Stimulated activated CD8-positive, alpha-beta memory T cell treated with anti-CD3 and anti-CD28 coated beads, Interleukin-2, amount 100 ng/mL, for 48 hours (primary cell): ENCODE measurements around the gene DYDC1.
"Not testable (repeated sequence)": the region's sequence is repeated elsewhere in the genome, so short reads cannot be mapped to it uniquely, and the experiment has no call there.

ENCODE experiments used
- DNase-seq, 2 donors: peaks; one replicate each; pipeline ENCODE4 v3.0.0-alpha.2; 2020; ENCODE audit warnings: low read depth in 2 of 2

Gene DYDC1

GRCh38 chr10:80344276-80344675, 12.3 kb downstream of the DYDC1 start:
- no peak for DNase-seq

DNA sequence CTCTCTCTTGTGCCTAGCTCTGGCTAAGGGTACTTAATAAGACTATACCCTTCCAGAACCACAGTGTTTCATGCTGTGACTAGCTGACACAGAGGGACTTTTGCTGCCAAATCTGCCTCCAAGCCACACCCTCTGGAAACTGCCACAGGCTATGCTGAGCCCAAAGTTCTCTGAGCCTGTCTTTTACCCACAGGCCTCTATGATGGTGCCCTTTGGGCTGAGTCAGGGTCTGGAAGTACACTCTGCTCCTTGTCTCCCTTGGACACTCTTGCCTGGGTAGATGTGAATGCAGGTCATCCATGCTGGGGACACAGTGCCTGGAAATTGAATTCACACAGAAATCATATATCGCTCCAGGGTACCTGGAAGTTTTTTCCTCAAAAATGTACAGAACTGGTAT, 22.6 kb downstream of the DYDC1 start:
- DNase-seq = no peak

- DNase-seq = no peak
These were observed 31.6 kb downstream of the DYDC1 start for GRCh38 chr10:80324891-80325364.

DNA sequence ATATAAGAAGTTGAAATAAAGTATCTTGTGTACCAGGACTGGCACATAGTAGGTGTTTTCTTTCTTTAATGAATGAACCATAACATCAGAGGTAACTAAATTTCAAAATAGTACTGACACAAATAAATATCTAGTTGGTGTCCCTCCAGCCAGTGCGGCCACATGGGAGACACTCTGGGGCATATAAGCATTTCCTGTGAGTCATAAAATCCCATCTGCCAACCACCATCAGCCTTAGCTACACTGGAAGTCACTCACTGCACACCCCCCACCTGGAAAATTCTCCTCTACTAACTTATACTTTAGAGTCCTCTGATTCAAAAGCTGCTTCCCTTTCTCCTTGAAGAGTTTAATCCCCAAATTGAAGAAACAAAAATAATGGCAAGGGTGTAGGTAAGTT, 32.5 kb downstream of the DYDC1 start:
- no peak for DNase-seq

- DNase-seq = no peak
These were observed 33.2 kb downstream of the DYDC1 start for GRCh38 chr10:80323311-80323710.

- no peak for DNase-seq
These were observed 33.8 kb downstream of the DYDC1 start for GRCh38 chr10:80322711-80323110.

GRCh38 chr10:80322158-80322557, 34.4 kb downstream of the DYDC1 start:
- no peak for DNase-seq

DNA sequence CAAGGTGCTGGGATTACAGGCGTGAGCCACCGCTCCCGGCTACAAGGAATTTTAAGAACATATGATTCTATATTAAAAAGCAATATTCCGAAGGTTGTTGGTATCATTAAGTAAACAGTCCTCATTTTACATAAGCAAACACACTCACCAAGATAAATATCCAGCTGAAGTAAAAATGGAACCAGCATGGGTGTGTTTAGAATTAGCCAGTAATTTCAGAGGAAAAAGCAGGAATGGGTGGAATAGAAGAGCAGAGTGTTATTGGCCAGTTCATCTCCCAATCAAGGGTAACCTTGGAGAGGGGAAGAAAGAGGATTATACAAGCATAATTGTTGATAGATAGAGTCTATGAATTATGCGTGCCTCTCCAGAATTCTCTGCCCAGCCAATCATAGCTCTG, 35.4 kb downstream of the DYDC1 start:
- DNase-seq = no peak

DNA sequence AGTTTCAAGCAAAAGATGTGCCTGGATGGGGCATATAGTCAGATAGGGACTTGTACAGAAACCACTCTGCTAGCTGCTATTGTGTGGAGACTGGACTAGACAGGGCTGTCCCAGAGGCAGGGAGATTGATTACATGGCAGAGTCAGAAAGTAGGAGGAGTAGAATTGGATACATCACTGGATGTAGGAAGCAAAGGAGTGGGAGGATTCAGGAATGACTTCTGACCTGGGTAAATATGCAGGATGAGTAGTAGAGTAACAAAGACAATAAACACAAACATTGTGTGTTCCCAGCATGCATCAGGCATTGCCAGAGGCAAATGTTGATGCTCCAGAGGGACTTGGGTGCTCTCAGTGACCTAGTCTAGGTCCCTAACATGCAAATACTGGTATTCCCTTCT, 36.2 kb downstream of the DYDC1 start:
- DNase-seq = no peak

- no peak for DNase-seq
These were observed 36.7 kb downstream of the DYDC1 start for GRCh38 chr10:80319725-80320290.

- no peak for DNase-seq
These were observed 37.2 kb downstream of the DYDC1 start for GRCh38 chr10:80319318-80319717.

DNA sequence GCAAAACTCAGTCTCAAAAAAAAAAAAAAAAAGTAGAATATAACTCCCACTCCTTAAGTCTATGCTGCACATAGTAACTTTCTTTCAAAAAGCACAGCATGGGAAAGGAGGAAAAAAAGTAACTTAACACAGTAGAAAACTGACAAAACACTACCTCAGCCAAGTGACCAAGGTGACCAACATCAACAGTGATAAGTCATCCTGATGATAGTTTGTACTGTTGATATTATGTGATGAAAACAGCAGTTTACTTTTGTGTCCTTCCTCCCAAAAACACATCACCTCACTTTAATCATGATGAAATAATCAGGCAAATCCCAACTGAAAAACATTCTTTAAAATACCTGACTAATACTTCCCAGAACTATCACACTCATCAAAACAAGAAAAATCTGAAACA, 37.8 kb downstream of the DYDC1 start:
- no peak for DNase-seq

- DNase-seq = no peak
These were observed 41.2 kb downstream of the DYDC1 start for GRCh38 chr10:80315391-80315790.

- no peak for DNase-seq
These were observed 43.0 kb downstream of the DYDC1 start for GRCh38 chr10:80313523-80313922.

GRCh38 chr10:80305989-80306388, 50.6 kb downstream of the DYDC1 start:
- DNase-seq = not testable (repeated sequence)

GRCh38 chr10:80296942-80297341, 59.6 kb downstream of the DYDC1 start:
- no peak for DNase-seq

- no peak for DNase-seq
These were observed 63.8 kb downstream of the DYDC1 start for GRCh38 chr10:80292607-80293239.

DNA sequence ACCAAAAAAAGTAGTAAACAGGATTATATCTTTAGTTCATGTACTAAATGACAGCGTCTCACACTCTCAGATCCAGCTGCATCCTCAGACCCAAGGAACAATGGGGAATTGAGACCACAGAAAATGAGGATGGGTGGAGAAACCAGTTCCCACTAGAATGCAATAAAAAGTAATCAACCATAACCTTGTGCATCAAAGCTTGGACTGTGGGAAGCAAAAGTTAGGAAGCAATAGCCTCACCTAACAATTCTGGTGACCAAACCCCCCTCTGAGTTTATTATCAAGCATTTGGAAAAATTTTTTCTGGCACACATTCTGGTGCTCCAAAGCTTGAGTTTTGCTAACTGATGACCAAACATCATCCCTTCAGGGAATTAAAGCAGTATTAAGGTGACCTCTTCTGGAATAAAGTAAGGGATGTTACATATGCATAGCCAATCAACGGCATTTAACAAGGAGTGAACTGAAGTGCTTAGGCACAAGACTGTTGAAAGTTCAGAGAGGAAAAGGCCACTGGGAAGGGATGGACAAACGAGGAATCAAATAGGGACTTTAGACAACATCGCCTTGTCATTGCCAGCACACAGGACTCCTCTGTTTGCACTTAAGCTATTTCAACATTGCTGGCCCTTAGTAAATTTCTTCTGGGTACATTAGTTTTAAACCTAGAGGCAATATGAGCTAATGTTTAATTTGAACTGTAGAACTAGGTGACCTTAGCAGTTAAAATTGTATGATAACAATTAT, 65.9 kb downstream of the DYDC1 start:
- no peak for DNase-seq

GRCh38 chr10:80289451-80290287, 66.9 kb downstream of the DYDC1 start, which contains the start of gene MAT1A:
Gene MAT1A, minus strand, starts transcription at chr10:80289658. Its CDS starts 235 bp downstream, at chr10:80289423.
- DNase-seq = no peak

- no peak for DNase-seq
These were observed 67.7 kb downstream of the DYDC1 start for GRCh38 chr10:80288849-80289248.
